HG03469 (cell line): ENCODE measurements around the gene FOXQ1.

Experiments
- ATAC-seq: cut with Tn5 transposase; IDR thresholded peaks from one replicate; pipeline ENCODE4 v1.9.1; 2021; ENCODE audit warnings: mild to moderate bottlenecking, moderate library complexity, moderate number of reproducible peaks; ENCODE audit not compliant: unreplicated experiment

FOXQ1 gene, protein sequence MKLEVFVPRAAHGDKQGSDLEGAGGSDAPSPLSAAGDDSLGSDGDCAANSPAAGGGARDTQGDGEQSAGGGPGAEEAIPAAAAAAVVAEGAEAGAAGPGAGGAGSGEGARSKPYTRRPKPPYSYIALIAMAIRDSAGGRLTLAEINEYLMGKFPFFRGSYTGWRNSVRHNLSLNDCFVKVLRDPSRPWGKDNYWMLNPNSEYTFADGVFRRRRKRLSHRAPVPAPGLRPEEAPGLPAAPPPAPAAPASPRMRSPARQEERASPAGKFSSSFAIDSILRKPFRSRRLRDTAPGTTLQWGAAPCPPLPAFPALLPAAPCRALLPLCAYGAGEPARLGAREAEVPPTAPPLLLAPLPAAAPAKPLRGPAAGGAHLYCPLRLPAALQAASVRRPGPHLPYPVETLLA

DNA sequence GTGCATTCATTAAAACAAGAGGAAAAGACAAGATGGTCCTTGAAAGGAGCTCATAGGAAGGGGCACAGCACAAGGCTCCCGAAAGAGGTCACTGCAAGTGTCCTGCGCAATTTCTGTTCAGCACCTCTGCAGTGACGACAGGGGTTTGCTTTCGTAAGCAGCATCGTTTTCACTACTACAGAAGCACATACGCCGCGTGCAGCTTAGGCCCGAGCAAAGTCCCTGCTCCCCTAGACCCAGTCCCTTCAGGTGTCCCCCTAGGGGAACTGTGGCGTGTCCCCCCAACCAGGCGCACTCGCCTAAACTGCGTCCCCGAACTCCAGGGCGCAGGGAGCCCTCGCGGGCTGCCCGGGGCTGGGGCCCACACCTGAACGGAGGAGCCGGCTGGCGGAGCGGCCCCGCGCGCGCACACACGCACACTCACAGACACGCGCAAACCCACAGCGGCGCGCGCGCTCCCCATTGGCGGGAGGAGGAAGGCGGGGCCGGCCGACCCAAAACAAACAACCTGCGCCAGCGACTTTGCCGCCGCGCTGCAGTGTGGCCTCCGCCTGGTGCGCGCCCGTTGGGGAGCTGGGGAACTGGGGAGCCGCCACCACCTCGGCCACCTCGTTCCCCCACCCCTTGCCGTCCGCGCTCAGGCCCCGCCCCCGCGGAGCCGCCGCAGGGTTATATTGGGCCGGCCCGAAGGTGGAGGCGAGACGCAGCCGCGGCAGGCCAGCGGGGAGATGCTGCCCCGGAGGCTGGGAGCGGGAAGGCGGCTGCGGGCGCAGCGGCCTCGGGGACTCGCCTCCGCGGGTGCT lies at the start of gene FOXQ1:
Gene FOXQ1, plus strand, starts transcription at position 699 of the 803 bp plus-strand sequence. CDS start 607 bp downstream, outside the sequence.
- ATAC-seq = no peak

DNA sequence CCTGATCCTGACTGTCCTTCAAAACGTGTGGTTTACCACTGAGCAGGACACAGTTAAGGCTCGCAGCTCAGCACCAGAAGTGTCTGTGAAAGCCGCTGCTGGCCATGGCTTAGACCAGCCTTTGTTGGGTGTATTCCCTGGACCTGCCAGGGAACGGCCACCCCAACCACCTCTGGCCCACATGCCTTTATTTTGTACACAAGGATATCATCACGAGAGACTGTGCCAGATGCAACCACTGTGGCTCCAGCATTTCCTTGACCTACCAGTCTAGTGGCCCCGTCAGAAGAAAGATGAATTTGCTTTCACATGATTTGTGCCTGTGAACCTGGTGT lies 49.2 kb upstream of the FOXQ1 start:
- ATAC-seq = no peak

DNA sequence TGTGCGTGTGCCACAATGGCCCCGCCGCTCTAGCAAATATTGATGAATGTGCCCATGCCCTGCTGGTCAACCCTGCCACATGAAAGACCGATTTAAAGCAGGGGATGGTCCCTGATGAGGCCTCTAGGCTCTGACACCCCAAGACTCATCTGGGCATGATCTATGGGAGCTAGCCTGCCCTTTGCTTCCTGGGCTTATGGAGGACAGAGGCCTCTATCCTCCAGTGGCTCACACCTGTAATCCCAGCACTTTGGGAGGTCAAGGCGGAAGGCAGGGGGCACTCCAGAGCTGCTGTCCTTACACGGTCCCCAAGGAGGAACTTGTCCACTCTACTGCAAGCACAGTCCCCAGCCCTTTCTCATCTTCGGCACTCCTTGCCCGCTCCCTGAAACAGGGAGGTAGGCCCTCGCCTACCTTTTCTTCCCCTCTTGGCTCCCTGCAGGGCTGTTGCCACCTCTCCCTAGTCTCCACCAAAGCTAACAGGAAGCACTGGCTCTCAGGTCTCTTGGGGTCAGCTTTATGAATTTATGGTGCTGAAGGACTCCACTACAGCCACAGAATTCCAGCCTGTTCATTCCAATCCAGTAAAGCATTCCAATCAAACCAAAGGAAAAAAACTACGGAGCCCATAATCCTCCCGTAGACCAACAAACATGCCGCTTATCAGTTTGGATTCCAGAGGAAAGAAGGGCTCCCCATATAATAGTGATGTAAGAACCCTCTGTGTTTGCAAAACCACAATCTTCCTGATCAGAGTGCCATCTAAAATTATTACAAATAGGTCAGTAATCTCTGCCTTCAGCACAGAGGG lies 48.7 kb upstream of the FOXQ1 start:
- ATAC-seq = no peak

DNA sequence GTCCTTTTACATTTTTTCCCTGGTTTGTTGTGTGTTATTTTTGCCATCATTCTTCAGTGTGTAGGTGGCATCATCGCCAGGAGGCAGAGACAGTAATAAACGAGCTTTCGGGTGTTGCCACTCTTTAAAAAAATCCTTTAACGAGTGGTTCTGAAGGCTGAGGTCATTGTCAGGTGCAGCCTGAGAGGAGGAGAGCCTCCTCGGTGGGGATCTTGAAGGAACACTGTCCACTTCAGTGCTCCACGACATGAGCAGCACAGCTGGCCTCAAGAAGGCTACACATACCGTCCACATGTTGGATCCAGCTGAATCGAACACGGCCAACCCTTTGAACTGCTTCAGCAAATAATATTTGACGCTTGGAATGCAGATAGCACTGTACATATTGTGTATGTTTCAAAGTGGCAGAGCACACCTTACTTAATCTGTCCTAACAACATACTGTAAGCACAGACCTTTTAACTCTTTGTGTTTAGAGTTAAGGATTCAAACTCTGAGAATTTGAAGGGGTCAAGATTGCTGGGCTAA lies 48.0 kb upstream of the FOXQ1 start:
- no peak for ATAC-seq

DNA sequence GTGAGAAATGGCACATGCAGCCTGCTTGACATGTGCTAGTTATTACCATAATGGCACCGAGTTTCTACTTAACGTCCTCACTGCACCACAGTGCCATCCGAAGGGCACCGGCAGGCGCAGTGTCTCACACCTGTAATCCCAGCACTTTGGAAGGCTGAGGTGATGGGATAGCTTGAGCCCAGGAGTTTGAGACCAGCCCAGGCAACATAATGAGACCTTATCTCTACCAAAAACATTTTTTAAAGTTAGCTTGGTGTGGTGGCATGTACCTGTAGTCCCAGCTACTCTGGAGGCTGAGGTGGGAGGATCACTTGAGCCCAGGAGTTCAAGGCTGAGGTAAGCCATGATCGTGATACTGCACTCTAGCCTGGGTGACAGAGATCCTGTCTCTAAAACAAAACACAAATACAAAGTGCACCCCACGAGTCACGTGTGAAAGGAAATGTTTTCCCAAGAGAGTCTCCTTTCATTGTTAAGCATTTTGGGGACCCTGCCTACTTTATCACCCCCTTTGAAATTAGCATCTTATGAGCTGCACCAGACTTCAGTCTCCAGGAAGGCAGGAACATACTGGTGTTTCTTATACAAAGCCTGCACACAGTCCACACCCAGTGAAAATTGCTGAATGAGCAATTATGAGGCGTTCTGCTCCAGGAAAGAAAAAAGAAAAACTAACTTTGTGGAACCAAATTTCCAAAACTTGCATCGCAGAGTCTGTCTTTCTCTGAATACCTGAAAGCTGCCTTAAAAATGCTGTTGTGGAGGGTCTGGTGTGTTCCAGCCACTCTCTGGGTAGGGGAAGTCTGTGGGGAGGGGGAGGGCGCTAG lies 47.1 kb upstream of the FOXQ1 start:
- no peak for ATAC-seq

DNA sequence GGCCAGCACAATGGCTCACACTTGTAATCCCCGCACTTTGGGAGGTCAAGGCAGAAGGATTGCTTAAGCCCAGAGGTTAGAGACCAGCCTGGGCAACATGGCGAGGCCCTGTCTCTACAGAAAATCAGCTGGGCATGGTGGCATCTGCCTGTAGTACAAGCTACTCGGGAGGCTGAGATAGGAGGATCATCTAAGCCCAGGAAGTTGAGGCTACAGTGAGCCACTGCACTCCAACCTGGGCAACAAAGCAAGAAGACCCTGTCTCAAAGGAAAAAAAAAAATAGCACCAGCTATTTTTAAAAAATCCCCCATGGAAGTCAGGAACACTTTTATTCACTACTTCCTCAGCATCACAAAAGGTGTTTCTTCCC lies 45.2 kb upstream of the FOXQ1 start:
- no peak for ATAC-seq

DNA sequence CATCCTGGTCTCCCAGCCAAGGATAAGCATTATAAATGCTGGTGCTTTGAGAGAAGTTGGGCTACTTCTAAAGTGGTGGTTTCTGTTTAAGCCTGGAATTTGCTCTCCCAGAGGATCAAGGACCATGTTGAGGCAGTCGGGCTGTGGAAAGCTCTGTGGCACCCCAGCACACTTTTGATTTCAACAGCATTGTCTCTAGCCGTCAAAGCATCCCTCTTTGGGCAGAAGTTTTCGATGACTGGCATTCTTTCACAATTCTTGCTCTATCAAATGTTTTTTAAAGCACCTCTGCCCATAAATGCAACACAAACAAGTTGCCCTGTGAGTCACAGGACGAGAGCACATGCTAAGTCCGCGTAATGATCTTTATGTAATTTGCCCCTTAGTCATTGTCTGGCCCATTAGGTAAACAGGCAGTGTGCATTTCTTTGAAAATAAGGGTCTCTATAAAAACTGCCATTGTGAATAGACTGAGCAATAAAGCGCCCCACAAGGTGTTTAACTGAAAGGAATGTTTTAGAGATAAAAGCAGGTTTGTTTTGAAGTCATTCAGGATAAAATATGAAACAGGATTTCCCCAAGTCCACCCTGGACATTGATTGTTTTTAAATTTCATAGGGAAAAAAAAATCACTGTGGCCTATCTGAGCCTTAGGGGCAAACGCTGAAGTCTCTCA lies 44.7 kb upstream of the FOXQ1 start:
- no peak for ATAC-seq

DNA sequence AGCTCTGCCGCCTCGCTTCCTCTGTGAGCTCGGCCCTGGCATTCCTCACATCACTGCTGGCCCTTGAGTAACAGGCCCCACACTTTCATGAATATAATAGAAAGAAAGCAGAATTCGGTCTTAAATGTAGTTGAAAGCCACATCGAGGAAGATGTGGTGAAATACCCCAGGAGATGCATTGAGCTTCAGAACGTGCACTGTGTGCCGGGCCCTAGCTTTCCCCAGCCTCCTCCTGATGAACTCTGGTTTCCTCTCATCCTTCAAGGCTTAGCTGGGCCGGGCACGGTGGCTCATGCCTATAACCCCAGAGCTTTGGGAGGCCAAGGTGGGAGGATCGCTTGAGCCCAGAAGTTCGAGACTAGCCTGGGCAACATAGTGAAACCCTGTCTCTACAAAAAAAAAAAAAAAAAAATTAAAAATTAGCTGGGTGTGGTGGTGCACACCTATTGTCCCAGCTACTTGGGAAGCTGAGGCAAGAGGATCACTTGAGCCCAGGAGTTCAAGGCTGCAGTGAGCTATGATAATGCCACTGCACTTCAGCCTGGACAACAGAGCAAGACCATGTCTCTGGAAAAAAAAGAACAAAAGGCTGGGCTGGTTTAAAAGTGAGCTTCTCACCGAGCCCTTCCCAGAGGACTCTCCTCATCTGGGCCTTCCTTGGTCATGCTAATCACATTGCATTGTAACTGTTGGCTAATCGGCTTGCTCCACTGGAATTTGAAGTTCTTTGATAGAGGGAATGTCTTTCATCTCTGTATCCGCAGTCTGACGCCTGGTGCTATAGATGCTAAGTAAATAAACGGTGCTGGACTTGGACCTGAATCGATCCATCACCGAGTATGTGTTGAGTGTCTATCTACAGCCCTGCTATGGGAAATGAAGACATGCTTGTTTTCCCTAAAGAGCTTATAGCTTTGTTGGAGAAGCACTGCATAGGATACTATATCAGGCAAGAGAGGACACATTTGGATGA lies 43.8 kb upstream of the FOXQ1 start:
- no peak for ATAC-seq

DNA sequence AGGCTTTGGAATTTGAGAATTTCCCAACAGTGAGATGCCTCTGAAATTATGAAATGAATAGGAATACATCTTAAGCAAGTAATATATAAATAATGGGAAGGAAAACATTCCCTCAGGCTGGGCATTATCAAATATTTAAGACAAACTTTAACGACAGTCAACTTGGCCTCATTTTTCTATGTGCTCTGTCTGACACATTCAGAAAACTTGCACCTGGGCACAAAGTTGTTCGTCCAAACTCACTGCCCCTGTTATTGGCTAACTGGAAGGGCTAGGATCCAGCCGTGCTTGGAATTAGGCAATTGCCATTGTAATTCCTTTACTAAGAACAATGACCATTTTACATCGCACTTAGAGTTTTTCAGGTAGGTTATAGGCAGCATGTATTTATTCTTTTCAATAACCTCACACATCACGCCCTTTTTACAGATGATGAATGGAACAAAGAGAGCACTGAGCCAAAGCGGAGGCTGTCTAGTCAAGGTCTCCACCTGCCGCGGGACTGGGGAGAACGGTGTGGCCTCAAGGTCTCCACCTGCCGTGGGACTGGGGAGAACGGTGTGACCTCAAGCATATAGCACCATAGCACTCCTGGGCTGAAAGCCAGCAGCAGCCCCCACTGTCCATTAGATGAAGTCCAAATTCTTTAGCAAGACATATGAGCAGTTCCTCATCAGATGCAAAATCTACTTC lies 40.7 kb upstream of the FOXQ1 start:
- no peak for ATAC-seq

DNA sequence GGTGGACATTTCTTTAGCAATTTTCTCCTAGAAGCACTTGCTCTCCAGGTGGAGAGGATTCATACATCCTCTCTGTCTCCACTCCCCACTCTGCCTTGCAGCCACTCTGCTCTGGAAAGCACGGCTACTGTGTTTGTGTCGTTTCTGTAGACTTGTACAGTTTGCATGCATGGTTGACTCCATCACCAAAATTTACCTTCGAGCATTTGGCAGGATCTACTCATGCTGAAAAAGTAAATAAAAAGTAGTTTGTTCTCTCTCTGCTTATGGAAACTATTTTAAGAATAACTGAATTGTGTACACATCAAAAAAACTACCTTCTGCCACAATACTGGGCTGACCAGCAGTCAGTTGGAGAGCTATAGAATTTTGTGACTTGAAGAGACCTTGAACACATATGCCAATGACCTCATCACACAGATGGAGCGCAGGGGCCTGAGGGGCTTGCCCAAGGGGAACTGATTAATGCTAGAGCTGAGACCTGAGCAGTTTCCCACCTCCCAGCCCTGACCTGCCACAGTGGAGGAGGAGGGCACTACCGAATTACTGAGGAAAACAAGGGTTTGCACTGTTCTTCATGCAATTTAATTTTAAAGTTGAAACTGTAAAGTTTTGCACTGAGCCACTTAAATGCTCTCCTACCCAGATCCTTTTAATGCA lies 33.7 kb upstream of the FOXQ1 start:
- ATAC-seq = no peak

DNA sequence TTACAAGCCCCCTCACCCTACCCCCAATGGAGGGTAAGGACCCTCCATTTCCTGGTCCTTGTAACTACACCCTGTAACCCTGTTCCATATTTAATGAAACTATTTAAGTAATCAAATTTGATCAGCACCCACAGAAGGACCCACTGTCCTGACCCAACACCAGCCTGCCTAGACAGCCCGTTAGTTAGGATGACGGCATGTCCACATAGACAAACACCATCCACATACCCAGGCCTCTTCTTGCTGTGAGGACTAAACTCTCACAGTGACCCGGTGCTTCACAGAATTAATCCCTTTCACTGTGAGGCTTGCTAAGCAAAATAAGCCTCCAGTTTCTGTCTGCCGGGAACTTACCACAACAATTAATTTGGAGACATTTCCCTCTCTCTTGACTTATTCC lies 32.8 kb upstream of the FOXQ1 start:
- ATAC-seq = no peak

DNA sequence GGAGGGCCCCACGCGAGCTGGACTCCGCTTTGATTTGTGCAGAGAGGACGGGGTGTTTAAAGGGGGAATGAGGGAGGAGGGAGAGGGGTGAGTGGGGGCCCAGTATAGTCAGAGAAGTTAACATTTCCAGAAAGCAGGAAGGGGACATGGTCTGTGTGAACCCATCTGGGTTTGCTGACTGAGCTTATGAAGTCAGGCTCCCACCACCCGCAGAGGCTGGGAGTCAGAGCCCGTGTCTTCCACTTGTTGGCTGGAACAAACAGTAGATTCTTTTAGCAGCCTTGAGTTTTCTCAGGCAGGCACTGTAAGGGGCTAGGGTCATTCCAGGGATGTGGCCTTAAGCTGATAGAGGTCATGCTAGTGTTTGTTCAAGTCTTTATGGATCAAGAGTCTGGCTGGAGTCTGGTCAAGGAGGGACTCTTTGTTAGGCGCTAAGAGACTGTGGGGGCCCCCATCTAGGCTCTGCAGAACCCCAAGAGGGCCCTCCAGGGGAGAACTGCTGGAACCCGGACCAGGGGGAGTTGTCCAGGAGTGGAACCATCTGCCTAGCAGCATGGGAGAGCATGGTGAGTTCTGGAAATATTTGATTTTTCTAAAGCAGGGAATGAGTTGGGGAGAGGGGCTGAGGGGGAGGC lies 31.1 kb upstream of the FOXQ1 start:
- ATAC-seq = no peak

DNA sequence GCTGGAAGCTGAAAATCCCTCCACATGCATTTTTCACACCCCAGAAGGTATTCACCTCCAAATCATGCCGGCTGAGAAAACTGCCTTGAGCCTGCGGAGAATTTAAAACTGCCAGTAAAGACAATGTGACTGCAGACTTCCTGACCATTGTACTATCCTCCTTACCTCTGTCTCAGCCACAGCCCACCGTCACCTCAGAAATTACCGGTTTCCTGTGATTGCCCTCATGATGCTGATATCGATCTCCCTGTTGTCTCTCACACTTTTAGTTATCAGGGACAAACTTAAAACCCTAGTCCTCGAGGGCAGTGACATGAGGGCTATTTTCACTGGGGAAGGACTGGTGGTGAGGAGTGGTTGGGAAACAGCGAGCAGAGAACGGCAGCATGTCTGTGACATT lies 30.2 kb upstream of the FOXQ1 start:
- ATAC-seq = no peak

DNA sequence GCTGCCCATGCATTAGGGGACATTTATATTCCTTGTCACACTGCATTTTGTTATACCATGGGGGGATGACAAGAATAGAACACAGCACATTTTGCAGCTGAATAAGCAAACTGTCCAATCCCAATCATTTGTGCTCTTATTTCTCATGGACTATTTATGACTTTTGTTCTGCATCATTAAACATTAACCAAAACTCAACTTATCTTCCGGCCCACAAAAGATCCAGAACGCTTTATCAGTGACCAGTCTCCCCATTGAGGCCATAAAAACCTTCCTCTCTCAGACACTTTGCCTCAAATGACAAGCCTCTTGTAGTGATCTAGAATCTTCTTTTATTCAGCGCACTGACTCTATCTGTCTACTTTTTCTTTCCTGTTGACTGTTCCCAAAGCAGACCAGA lies 28.4 kb upstream of the FOXQ1 start:
- no peak for ATAC-seq

DNA sequence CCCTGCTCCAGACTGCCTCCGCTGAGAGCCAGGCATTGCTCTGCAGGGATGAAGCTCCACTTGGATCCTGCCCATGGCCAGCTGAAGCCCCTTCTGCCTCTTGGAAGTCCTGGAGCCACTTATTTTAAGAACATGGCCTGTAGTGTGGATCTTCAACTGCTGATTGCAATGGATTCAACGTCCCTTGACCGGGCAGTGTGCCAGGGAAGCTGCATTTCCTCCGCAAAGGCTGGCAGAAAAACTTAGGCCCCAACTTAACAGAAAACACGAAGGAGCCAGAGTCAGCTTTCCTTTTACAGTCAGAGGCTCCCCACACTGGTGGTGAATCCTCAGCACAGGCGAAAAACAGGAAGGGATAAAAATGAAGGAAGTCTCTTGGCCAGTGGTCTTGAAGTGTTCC lies 26.3 kb upstream of the FOXQ1 start:
- no peak for ATAC-seq

DNA sequence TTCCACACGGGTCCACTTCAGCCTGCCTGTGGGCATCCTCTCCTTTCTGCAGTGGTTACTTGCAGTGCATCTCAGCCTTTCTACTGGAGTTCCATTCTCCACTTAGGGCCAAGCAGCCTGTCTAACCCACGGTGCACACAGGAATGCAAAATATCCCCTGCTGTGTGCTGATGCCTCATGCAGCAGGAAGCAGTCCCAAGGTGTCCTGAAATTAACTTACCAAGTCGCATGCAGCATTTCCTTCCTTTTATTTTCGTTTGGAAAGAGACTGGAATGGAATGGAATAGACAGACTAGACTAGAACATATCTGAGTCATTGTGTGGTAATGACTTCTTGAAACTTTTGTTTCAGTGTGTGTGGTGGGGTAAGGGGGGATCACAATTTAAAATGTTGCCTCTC lies 25.9 kb upstream of the FOXQ1 start:
- ATAC-seq = no peak

DNA sequence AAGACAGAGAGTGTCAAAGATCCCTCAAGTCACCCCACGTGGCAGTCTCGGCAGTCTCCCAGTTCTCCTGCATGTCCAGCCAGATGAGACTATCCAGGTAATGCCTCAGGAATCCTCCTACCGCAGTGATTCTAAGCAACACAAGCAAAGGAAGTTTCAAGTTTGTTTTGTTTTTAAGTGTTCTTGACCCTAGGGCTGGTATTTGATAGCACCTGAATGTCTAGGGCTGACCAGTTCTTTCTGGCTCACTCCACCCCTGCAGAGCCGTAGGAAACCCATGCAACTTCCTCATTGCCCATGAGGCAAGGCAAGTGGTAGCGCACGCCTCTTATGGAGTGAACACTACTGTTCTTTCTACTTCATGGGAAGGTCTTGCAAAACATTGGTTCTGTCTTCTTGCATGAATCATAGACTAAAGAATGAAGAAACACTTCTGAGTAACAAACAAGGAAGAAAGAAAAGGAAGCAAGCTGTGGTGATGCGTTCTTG lies 24.8 kb upstream of the FOXQ1 start:
- no peak for ATAC-seq
